ENCODE results near the gene PRCD.

DNA sequence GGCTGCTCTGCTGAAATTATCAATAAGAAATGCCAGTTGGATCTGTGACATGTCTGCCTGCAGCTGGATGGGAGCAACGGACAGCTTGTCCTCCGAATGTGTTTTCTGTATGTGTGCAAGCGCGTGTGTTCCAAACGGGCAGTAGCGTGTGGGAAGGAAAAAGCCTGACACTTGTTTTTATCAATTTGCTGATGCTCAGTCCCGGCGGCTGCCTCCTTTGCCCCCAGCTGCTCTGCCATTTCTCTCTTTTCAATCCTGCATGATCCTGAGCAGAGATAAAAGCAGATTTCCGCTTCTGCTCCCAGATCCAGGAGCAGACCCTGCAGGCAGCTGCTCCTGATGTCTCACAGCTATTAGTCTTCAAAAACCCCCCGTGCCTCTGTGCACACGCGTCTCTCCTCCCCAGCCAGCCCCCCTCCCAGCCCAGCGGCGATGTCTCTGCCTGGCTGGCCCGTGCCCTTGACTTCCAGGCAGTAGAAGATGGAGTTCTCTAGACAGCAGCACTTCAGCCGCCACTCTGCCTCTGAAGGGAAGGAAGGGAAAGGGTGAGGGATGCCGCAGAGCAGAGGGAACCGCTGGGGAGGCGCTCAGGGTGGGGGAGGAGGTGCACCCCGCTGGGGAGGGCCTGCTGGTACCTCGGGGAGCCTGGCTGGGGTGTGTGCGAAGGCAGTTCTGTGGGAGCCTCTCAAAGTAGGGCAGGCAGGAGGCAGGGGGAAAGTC, 4.1 kb downstream of the PRCD start:
- TF ChIP-seq, protein P1, sequence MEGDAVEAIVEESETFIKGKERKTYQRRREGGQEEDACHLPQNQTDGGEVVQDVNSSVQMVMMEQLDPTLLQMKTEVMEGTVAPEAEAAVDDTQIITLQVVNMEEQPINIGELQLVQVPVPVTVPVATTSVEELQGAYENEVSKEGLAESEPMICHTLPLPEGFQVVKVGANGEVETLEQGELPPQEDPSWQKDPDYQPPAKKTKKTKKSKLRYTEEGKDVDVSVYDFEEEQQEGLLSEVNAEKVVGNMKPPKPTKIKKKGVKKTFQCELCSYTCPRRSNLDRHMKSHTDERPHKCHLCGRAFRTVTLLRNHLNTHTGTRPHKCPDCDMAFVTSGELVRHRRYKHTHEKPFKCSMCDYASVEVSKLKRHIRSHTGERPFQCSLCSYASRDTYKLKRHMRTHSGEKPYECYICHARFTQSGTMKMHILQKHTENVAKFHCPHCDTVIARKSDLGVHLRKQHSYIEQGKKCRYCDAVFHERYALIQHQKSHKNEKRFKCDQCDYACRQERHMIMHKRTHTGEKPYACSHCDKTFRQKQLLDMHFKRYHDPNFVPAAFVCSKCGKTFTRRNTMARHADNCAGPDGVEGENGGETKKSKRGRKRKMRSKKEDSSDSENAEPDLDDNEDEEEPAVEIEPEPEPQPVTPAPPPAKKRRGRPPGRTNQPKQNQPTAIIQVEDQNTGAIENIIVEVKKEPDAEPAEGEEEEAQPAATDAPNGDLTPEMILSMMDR (IDR thresholded peaks at IDR 0.05), result no peak
- TF ChIP-seq POLR2AphosphoS5 (IDR thresholded peaks at IDR 0.05), result no peak
- no peak for TF ChIP-seq POLR2A (IDR thresholded peaks at IDR 0.05)
